HepG2 (cell line): ENCODE results near the gene POLR3E. TPM values are rescaled to one million over a fixed set of nuclear protein-coding genes. Genes with fewer than 3 reads are reported as not detected.

Experiments
- ATAC-seq: fragments of 200-7000 bp; cut with Tn5 transposase; 3 replicates; pipeline ENCODE4 v1.9.1; 2020; ENCODE audit warnings: mild to moderate bottlenecking, moderate library complexity
- BruUV-seq: library from RNA; stranded (reverse); fragments of 400-500 nt; replicated peaks from 2 replicates; lab custom pipeline; 2021; lab: Mats Ljungman, UMichigan
- CTCF ChIA-PET: fragments of 300-600 bp; formaldehyde crosslinking; extraction: SDS; loops from one replicate; lab custom pipeline; 2021; ENCODE audit warnings: low total read pairs, inconsistent platforms, low intra/inter-chr PET ratio; lab: Yijun Ruan, JAX
- POLR2A ChIA-PET: fragments of 350-600 bp; sonication (Branson Sonifier 250); formaldehyde crosslinking; loops from one replicate; lab custom pipeline; 2020; ENCODE audit warnings: antibody characterized with exemption, inconsistent platforms; lab: Yijun Ruan, JAX
- DNase-seq: peaks from one replicate; pipeline ENCODE4 v3.0.0-alpha.2; 2015; ENCODE audit warnings: low spot score
- FAIRE-seq: peaks from 3 replicates; lab custom pipeline; 2011; peaks lifted over from hg19 to GRCh38; lab: Jason Lieb, UNC
- H2AFZ ChIP-seq: one replicate; pipeline ENCODE4 v1.6.1; 2011; ENCODE audit warnings: low read length, inconsistent platforms
- H3K27ac ChIP-seq: fragments of 300-600 bp; 3 replicates; pipeline ENCODE4 v1.8.0; 2011; ENCODE audit warnings: mixed run types, mild to moderate bottlenecking, mixed read lengths, low read length, inconsistent platforms; ENCODE audit not compliant: insufficient read depth; ENCODE audit errors: extremely low read length
- H3K27me3 ChIP-seq, 2 experiments: fragments of 200-600 bp in 1 of 2; 2 replicates in 1 of 2; 3 replicates in 1 of 2; pipeline versions ENCODE4 v1.6.0 to v1.8.0; 2011; ENCODE audit warnings: low read length in 2 of 2, mild to moderate bottlenecking in 2 of 2, moderate library complexity in 2 of 2, inconsistent platforms in 1 of 2; ENCODE audit not compliant: insufficient read depth in 2 of 2, control insufficient read depth in 1 of 2
- H3K36me3 ChIP-seq, 2 experiments: fragments of 200-600 bp in 1 of 2; replicated peaks in 1 of 2; 2 replicates in 1 of 2; 3 replicates in 1 of 2; pipeline versions ENCODE4 v1.5.1 to v1.8.0; 2011; ENCODE audit warnings: low read length in 2 of 2, inconsistent platforms in 1 of 2; ENCODE audit not compliant: insufficient read depth in 2 of 2, control insufficient read depth in 1 of 2
- H3K4me1 ChIP-seq: 2 replicates; pipeline ENCODE4 v1.5.1; 2012; ENCODE audit warnings: low read length, inconsistent platforms; ENCODE audit not compliant: insufficient read depth
- H3K4me2 ChIP-seq: 2 replicates; pipeline ENCODE4 v1.6.0; 2011; ENCODE audit warnings: low read depth, low read length, inconsistent platforms
- H3K4me3 ChIP-seq, 3 experiments: fragments of 200-600 bp in 1 of 3; sonication (generic), shearing (Covaris generic) in 1 of 3; replicated peaks in 1 of 3; 2 replicates each; pipeline ENCODE4 v1.5.1; 2011 to 2016; ENCODE audit warnings: low read length in 3 of 3, inconsistent platforms in 2 of 3, low read depth in 2 of 3, mild to moderate bottlenecking in 2 of 3, control low read depth in 1 of 3, mixed read lengths in 1 of 3; ENCODE audit not compliant: insufficient read depth in 1 of 3
- H3K79me2 ChIP-seq: one replicate; pipeline ENCODE4 v1.6.1; 2011; ENCODE audit warnings: low read length, inconsistent platforms; ENCODE audit not compliant: insufficient read depth
- H3K9ac ChIP-seq: 2 replicates; pipeline ENCODE4 v1.6.0; 2011; ENCODE audit warnings: mild to moderate bottlenecking, low read depth, low read length, inconsistent platforms; ENCODE audit not compliant: insufficient read depth
- H3K9me3 ChIP-seq: 2 replicates; pipeline ENCODE4 v1.5.1; 2012; ENCODE audit warnings: mild to moderate bottlenecking, low read length
- H4K20me1 ChIP-seq: 2 replicates; pipeline ENCODE4 v1.6.0; 2011; ENCODE audit warnings: inconsistent platforms, mild to moderate bottlenecking, low read length, moderate library complexity; ENCODE audit not compliant: insufficient read depth
- ARHGAP35 ChIP-seq: sonication (generic); formaldehyde crosslinking; IDR thresholded peaks from 2 replicates; pipeline ENCODE4 v1.9.0; 2022; ENCODE audit warnings: mild to moderate bottlenecking, inconsistent platforms, moderate library complexity, missing genetic modification reagents, borderline replicate concordance
- ARID5B ChIP-seq: IDR thresholded peaks from 2 replicates; pipeline ENCODE4 v1.4.0; 2020; ENCODE audit warnings: mild to moderate bottlenecking, missing genetic modification reagents
- BRD4 ChIP-seq: sonication (generic); formaldehyde crosslinking; IDR thresholded peaks from 2 replicates; pipeline ENCODE4 v1.4.0; 2020; ENCODE audit warnings: missing genetic modification reagents
- PAF1 ChIP-seq: IDR thresholded peaks from 2 replicates; pipeline ENCODE4 v1.6.1; 2016; ENCODE audit warnings: missing genetic modification reagents, missing compliant biosample characterization
- RCOR2 ChIP-seq: IDR thresholded peaks from 2 replicates; pipeline ENCODE4 v1.6.1; 2016; ENCODE audit warnings: missing biosample characterization, missing genetic modification reagents
- SRSF4 ChIP-seq: fragments of 200-400 bp; formaldehyde crosslinking; IDR thresholded peaks from one replicate; pipeline ENCODE4 v1.6.1; 2018; ENCODE audit warnings: mild to moderate bottlenecking, low read depth, low read length, moderate library complexity; ENCODE audit not compliant: poor library complexity, severe bottlenecking
- TEF ChIP-seq: sonication (generic); formaldehyde crosslinking; IDR thresholded peaks from 2 replicates; pipeline ENCODE4 v1.5.0; 2020; ENCODE audit warnings: missing genetic modification reagents
- ZFP91 ChIP-seq: sonication (generic); formaldehyde crosslinking; IDR thresholded peaks from 2 replicates; pipeline ENCODE4 v1.9.0; 2022; ENCODE audit warnings: missing genetic modification reagents, mild to moderate bottlenecking, borderline replicate concordance
- ZFY ChIP-seq: sonication (generic); formaldehyde crosslinking; IDR thresholded peaks from 2 replicates; pipeline ENCODE4 v1.4.0; 2020; ENCODE audit warnings: missing genetic modification reagents
- ZNF589 ChIP-seq: sonication (generic); formaldehyde crosslinking; conservative IDR thresholded peaks from 2 replicates; pipeline ENCODE4 v1.8.0; 2022; ENCODE audit warnings: mild to moderate bottlenecking, moderate library complexity, missing genetic modification reagents
- ZNF816 ChIP-seq: sonication (generic); formaldehyde crosslinking; IDR thresholded peaks from 2 replicates; pipeline ENCODE4 v1.8.0; 2022; ENCODE audit warnings: missing genetic modification reagents, mild to moderate bottlenecking, borderline replicate concordance
- WGBS: methylation state at CpG from one replicate; pipeline ENCODE4 v1.1.6; 2017; ENCODE audit warnings: low lambda C conversion rate; 5-methylcytosine and 5-hydroxymethylcytosine counted together
- in situ Hi-C: cut with HindIII; loops from 2 replicates; pipeline ENCODE4 v1.10.0; 2017; ENCODE audit warnings: low pct_unique_long_range_greater_than_20kb; ENCODE audit not compliant: extremely low pct_ligation_motif_present
- intact Hi-C: fragments of 100-400 bp; cut with micrococcal nuclease; formaldehyde crosslinking; loops from one replicate; pipeline ENCODE4 v1.10.0; 2022; ENCODE audit not compliant: unreplicated experiment
- polyA plus RNA-seq, 8 experiments: library from polyadenylated mRNA; depleted of rRNA in 3 of 8; stranded (reverse) in 7 of 8; unstranded in 1 of 8; fragments of >200 nt; fragmentation: Illumina TruSeq in 4 of 8; extraction: Trizol in 4 of 8; gene quantifications; 2 replicates each; pipeline versions ENCODE4 v1.2.1 to v1.2.3, GENCODE V29; 2011 to 2016; ENCODE audit warnings: low read depth in 4 of 8, missing spikeins in 1 of 8, mixed read lengths in 1 of 8; ENCODE audit not compliant: insufficient read depth in 1 of 8
- total RNA-seq, 5 experiments: library from RNA; depleted of rRNA; stranded (reverse); fragments of >200 nt; fragmentation: Illumina TruSeq; extraction: Trizol; gene quantifications; 2 replicates each; pipeline ENCODE4 v1.2.3, GENCODE V29; 2016; ENCODE audit warnings: low read depth in 1 of 5
- TF ChIP-seq, protein P1 (sequence below): sonication (generic); formaldehyde crosslinking; IDR thresholded peaks from 2 replicates; pipeline ENCODE4 v1.5.1; 2020; ENCODE audit warnings: mild to moderate bottlenecking, missing genetic modification reagents, moderate library complexity
- TF ChIP-seq, protein P2 (sequence below): sonication (generic); formaldehyde crosslinking; IDR thresholded peaks from 2 replicates; pipeline ENCODE4 v1.4.0; 2020; ENCODE audit warnings: missing genetic modification reagents

The POLR3E gene
- total and polyA plus RNA-seq, 2 of the 13 experiments (the other 11 are each of a cell fraction or from before 2014, with no cell fraction given): 135 to 262 TPM

DNA sequence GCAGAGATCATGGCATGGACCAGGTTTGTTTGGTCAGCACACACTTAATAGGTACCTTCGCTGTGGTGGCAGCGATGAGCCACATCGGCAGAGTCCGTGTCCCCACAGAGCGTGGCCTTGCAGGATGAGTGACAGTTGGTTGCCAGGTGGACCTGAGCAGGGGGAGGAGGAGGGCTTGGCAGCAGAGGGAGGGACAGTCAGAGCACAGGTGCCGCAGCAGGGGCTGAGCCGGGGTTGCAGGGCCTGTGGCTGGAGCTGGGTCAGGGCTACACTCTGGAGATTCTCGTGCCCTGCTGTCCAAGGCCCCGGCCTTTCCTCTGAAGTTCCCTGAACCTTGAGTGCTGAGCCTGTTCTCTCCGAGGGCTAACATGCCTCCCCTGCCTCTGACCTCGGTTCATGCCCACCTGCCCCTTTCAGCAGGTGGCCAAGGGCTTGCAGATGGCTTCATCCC is 24.8 kb downstream of the POLR3E start:
- Histone ChIP-seq H3K4me3 (no peak overlapping the region), H3K79me2 (peaks cover 14% of the 10 kb centered on the region), H3K27ac (no peak overlapping the region), H2AFZ (no peak overlapping the region), H3K4me1 (0 out of 2 replicates have a peak, but pooled peaks cover 5% of the 10 kb centered on the region), H3K4me2 (no peak overlapping the region), H3K9ac (no peak overlapping the region), H4K20me1 (peaks cover 23% of the 10 kb centered on the region; the same call in 1 of the 2 replicates), H3K27me3 (no peaks in the 10 kb centered on the region), H3K36me3 (peaks cover 64 to 97% of the 10 kb centered on the region in 2 experiments), H3K9me3 (no peaks in the 10 kb centered on the region)
- BruUV-seq: no TSS peak
- ChIA-PET POLR2A (no interaction called here), CTCF (no interaction called here)
- in situ Hi-C loops (no loop called here), intact Hi-C loops (loop anchor here (5.0 kb wide), 1 partner anchor 50 kb away; the partner anchor contains the start of gene CDR2)
- 97% methylated on average over 11 of the region's 11 CpGs for WGBS
- FAIRE-seq (no peak), DNase-seq (no peak), ATAC-seq (no peak)
- TF ChIP-seq ARID5B (CRISPR knock-in tag): no peak
- TF ChIP-seq TEF (CRISPR knock-in tag): no peak
- 0 out of 2 replicates have a peak, but pooled peaks have one; percentile 6 for TF ChIP-seq ZFP91
- TF ChIP-seq ZFY (CRISPR knock-in tag): peak; percentile 22; the same call in 1 of the 2 replicates
- TF ChIP-seq, protein P1, sequence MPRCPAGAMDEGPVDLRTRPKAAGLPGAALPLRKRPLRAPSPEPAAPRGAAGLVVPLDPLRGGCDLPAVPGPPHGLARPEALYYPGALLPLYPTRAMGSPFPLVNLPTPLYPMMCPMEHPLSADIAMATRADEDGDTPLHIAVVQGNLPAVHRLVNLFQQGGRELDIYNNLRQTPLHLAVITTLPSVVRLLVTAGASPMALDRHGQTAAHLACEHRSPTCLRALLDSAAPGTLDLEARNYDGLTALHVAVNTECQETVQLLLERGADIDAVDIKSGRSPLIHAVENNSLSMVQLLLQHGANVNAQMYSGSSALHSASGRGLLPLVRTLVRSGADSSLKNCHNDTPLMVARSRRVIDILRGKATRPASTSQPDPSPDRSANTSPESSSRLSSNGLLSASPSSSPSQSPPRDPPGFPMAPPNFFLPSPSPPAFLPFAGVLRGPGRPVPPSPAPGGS (CRISPR knock-in tag): peak; percentile 37; the same call in 1 of the 2 replicates
- TF ChIP-seq SRSF4: no peak
- TF ChIP-seq RCOR2 (CRISPR knock-in tag): no peak
- TF ChIP-seq BRD4: 0 out of 2 replicates have a peak, but pooled peaks have one; percentile 53
- TF ChIP-seq ARHGAP35 (CRISPR knock-in tag): no peak
- TF ChIP-seq, protein P2, sequence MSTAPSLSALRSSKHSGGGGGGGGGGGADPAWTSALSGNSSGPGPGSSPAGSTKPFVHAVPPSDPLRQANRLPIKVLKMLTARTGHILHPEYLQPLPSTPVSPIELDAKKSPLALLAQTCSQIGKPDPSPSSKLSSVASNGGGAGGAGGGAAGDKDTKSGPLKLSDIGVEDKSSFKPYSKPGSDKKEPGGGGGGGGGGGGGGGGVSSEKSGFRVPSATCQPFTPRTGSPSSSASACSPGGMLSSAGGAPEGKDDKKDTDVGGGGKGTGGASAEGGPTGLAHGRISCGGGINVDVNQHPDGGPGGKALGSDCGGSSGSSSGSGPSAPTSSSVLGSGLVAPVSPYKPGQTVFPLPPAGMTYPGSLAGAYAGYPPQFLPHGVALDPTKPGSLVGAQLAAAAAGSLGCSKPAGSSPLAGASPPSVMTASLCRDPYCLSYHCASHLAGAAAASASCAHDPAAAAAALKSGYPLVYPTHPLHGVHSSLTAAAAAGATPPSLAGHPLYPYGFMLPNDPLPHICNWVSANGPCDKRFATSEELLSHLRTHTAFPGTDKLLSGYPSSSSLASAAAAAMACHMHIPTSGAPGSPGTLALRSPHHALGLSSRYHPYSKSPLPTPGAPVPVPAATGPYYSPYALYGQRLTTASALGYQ (CRISPR knock-in tag): no peak
- TF ChIP-seq ZNF589 (CRISPR knock-in tag): peak; percentile 2; the same call in 1 of the 2 replicates
- TF ChIP-seq ZNF816 (CRISPR knock-in tag): no peak
- no peak for TF ChIP-seq PAF1
